Activated T-cell treated with anti-CD3 and anti-CD28 coated beads, Interleukin-2, amount 50 U/mL, for 4 hours (primary cell): ENCODE results near the gene KIDINS220. TPM values are rescaled to one million over a fixed set of nuclear protein-coding genes. Genes with fewer than 3 reads are reported as not detected.

Experiments used
- ATAC-seq, 2 donors: fragments of 200-7000 bp; cut with Tn5 transposase; one replicate each; pipeline ENCODE4 v1.10.0; 2021
- DNase-seq: peaks from one replicate; pipeline ENCODE4 v3.0.0-alpha.2; 2020
- H3K27me3 Mint-ChIP-seq: one replicate; pipeline ENCODE4 v1.8.0; 2021; ENCODE audit warnings: low read depth, mixed read lengths
- H3K36me3 Mint-ChIP-seq: one replicate; pipeline ENCODE4 v1.8.0; 2022; ENCODE audit warnings: mixed read lengths; ENCODE audit not compliant: insufficient read depth
- H3K4me1 Mint-ChIP-seq: one replicate; pipeline ENCODE4 v1.8.0; 2021; ENCODE audit warnings: low read depth, mixed read lengths
- H3K4me3 Mint-ChIP-seq: one replicate; pipeline ENCODE4 v1.8.0; 2021; ENCODE audit warnings: mild to moderate bottlenecking, moderate library complexity, mixed read lengths
- H3K9me3 Mint-ChIP-seq: one replicate; pipeline ENCODE4 v1.8.0; 2021; ENCODE audit warnings: mixed read lengths
- total RNA-seq, 3 donors: library from RNA; stranded (reverse); gene quantifications; one replicate each; pipeline ENCODE4 v1.2.1, GENCODE V29; 2021

KIDINS220 gene
- total RNA-seq, 3 donors from 2014 or later: 23.2 to 29.6 (median 27.4) TPM

- H3K4me1 Mint-ChIP-seq: peaks cover 15% of the 10 kb centered on the region
- H3K9me3 Mint-ChIP-seq: no peaks in the 10 kb centered on the region
- DNase-seq (no peak), ATAC-seq (no peak)
- peaks cover 65% of the 10 kb centered on the region for H3K36me3 Mint-ChIP-seq
- no peak overlapping the region for H3K4me3 Mint-ChIP-seq
- no peaks in the 10 kb centered on the region for H3K27me3 Mint-ChIP-seq
Measured at GRCh38 chr2:8805278-8806210, 31.9 kb downstream of the KIDINS220 start.

- Mint-ChIP-seq H3K9me3 (no peaks in the 10 kb centered on the region), H3K4me1 (peaks cover 15% of the 10 kb centered on the region), H3K36me3 (peaks cover 72% of the 10 kb centered on the region), H3K4me3 (no peak overlapping the region), H3K27me3 (no peaks in the 10 kb centered on the region)
- DNase-seq (no peak), ATAC-seq (peak; percentile 97)
Measured at GRCh38 chr2:8803658-8804379, 33.6 kb downstream of the KIDINS220 start.

GRCh38 chr2:8802741-8803140 lies 34.7 kb downstream of the KIDINS220 start:
- Mint-ChIP-seq H3K9me3 (no peaks in the 10 kb centered on the region), H3K36me3 (peaks cover 69% of the 10 kb centered on the region), H3K27me3 (no peaks in the 10 kb centered on the region), H3K4me1 (peaks cover 15% of the 10 kb centered on the region), H3K4me3 (no peak overlapping the region)
- DNase-seq (no peak), ATAC-seq (no peak)

- H3K9me3 Mint-ChIP-seq: no peaks in the 10 kb centered on the region
- H3K36me3 Mint-ChIP-seq: peaks cover 70% of the 10 kb centered on the region
- H3K27me3 Mint-ChIP-seq: no peaks in the 10 kb centered on the region
- DNase-seq (no peak), ATAC-seq (no peak)
- no peak overlapping the region for H3K4me3 Mint-ChIP-seq
- H3K4me1 Mint-ChIP-seq: peaks cover 17% of the 10 kb centered on the region
Measured at GRCh38 chr2:8800821-8801220, 36.6 kb downstream of the KIDINS220 start.

- no peaks in the 10 kb centered on the region for H3K9me3 Mint-ChIP-seq
- no peak overlapping the region for H3K4me3 Mint-ChIP-seq
- peaks cover 16% of the 10 kb centered on the region for H3K4me1 Mint-ChIP-seq
- no peak for DNase-seq
- no peak for ATAC-seq
- H3K27me3 Mint-ChIP-seq: no peaks in the 10 kb centered on the region
- peaks cover 65% of the 10 kb centered on the region for H3K36me3 Mint-ChIP-seq
Measured at GRCh38 chr2:8800218-8800617, 37.2 kb downstream of the KIDINS220 start.

- Mint-ChIP-seq H3K9me3 (no peaks in the 10 kb centered on the region), H3K36me3 (peaks cover 68% of the 10 kb centered on the region)
- no peak for DNase-seq
Measured at GRCh38 chr2:8799004-8799403, 38.4 kb downstream of the KIDINS220 start.

GRCh38 chr2:8798393-8798792 lies 39.0 kb downstream of the KIDINS220 start:
- H3K36me3 Mint-ChIP-seq: peaks cover 65% of the 10 kb centered on the region
- no peak for ATAC-seq
- no peaks in the 10 kb centered on the region for H3K9me3 Mint-ChIP-seq
- H3K4me3 Mint-ChIP-seq: no peak overlapping the region
- no peak for DNase-seq
- peaks cover 4% of the 10 kb centered on the region for H3K4me1 Mint-ChIP-seq
- H3K27me3 Mint-ChIP-seq: no peaks in the 10 kb centered on the region

More at GRCh38 chr2:8799004-8799403, 38.4 kb downstream of the KIDINS220 start:
- Mint-ChIP-seq H3K4me1 (peaks cover 6% of the 10 kb centered on the region), H3K4me3 (no peak overlapping the region), H3K27me3 (no peaks in the 10 kb centered on the region)
- ATAC-seq: no peak

- DNase-seq (no peak), ATAC-seq (no peak)
- peaks cover 4% of the 10 kb centered on the region for H3K4me1 Mint-ChIP-seq
- H3K4me3 Mint-ChIP-seq: no peak overlapping the region
- H3K27me3 Mint-ChIP-seq: no peaks in the 10 kb centered on the region
- no peaks in the 10 kb centered on the region for H3K9me3 Mint-ChIP-seq
- H3K36me3 Mint-ChIP-seq: peaks cover 62% of the 10 kb centered on the region
Measured at GRCh38 chr2:8797682-8798081, 39.7 kb downstream of the KIDINS220 start.

GRCh38 chr2:8796878-8797550 lies 40.4 kb downstream of the KIDINS220 start:
- no peak for DNase-seq
- Mint-ChIP-seq H3K36me3 (peaks cover 57% of the 10 kb centered on the region), H3K4me1 (peaks cover 2% of the 10 kb centered on the region), H3K4me3 (no peak overlapping the region), H3K9me3 (no peaks in the 10 kb centered on the region), H3K27me3 (no peaks in the 10 kb centered on the region)
- peak; percentile 35 to 37 for ATAC-seq

GRCh38 chr2:8796315-8796848 lies 41.0 kb downstream of the KIDINS220 start:
- H3K27me3 Mint-ChIP-seq: no peaks in the 10 kb centered on the region
- peaks cover 51% of the 10 kb centered on the region for H3K36me3 Mint-ChIP-seq
- no peak overlapping the region for H3K4me3 Mint-ChIP-seq
- peaks cover 2% of the 10 kb centered on the region for H3K4me1 Mint-ChIP-seq
- DNase-seq (no peak), ATAC-seq (no peak)
- H3K9me3 Mint-ChIP-seq: no peaks in the 10 kb centered on the region

GRCh38 chr2:8794923-8795825 lies 42.2 kb downstream of the KIDINS220 start:
- DNase-seq: no peak
- Mint-ChIP-seq H3K36me3 (peaks cover 55% of the 10 kb centered on the region), H3K4me3 (no peak overlapping the region), H3K9me3 (no peaks in the 10 kb centered on the region), H3K27me3 (no peaks in the 10 kb centered on the region), H3K4me1 (peaks cover 2% of the 10 kb centered on the region)
- no peak for ATAC-seq

GRCh38 chr2:8790739-8791162 lies 46.7 kb downstream of the KIDINS220 start:
- no peaks in the 10 kb centered on the region for H3K27me3 Mint-ChIP-seq
- no peaks in the 10 kb centered on the region for H3K9me3 Mint-ChIP-seq
- no peak for ATAC-seq
- H3K4me3 Mint-ChIP-seq: no peak overlapping the region
- no peaks in the 10 kb centered on the region for H3K4me1 Mint-ChIP-seq
- DNase-seq: no peak
- peaks cover 52% of the 10 kb centered on the region for H3K36me3 Mint-ChIP-seq

- ATAC-seq (no peak), DNase-seq (no peak)
- no peaks in the 10 kb centered on the region for H3K9me3 Mint-ChIP-seq
- H3K4me1 Mint-ChIP-seq: peaks cover 4% of the 10 kb centered on the region
- H3K4me3 Mint-ChIP-seq: no peak overlapping the region
- H3K27me3 Mint-ChIP-seq: no peaks in the 10 kb centered on the region
- H3K36me3 Mint-ChIP-seq: peaks cover 69% of the 10 kb centered on the region
Measured at GRCh38 chr2:8786463-8786862, 51.0 kb downstream of the KIDINS220 start.
